ENCODE results near the gene S100G. TPM values are rescaled to one million over a fixed set of nuclear protein-coding genes. Genes with fewer than 3 reads are reported as not detected.
"Not testable (repeated sequence)": the region's sequence is repeated elsewhere in the genome, so short reads cannot be mapped to it uniquely, and the experiment has no call there.

The S100G gene
- total RNA-seq, 4 donors from 2014 or later, result not detected

- peaks cover 0 to 5% of the 10 kb centered on the region in 2 donors for H3K27me3 ChIP-seq
- H3K4me3 ChIP-seq, result no peak overlapping the region
- H3K9me3 ChIP-seq, result no peaks in the 10 kb centered on the region
- no peaks in the 10 kb centered on the region for H3K36me3 ChIP-seq
- intact Hi-C loops (cut with DNase I; ENCODE audit: low total_unique reads), result no loop called here
- TF ChIP-seq POLR2A (IDR thresholded peaks at IDR 0.05) (no peak), CTCF (IDR thresholded peaks at IDR 0.05) (no peak)
- DNase-seq, result no peak
- H3K27ac ChIP-seq, result no peak overlapping the region
- no peaks in the 10 kb centered on the region for H3K4me1 ChIP-seq
Measured at GRCh38 chrX:16619024-16619423, 30.9 kb upstream of the S100G start.

- H3K36me3 ChIP-seq; H3K9me3 ChIP-seq; H3K4me1 ChIP-seq; intact Hi-C loops (cut with DNase I; ENCODE audit: low total_unique reads); H3K27ac ChIP-seq; H3K27me3 ChIP-seq; DNase-seq; H3K4me3 ChIP-seq: not testable (repeated sequence)
Measured at GRCh38 chrX:16628511-16628910, 21.4 kb upstream of the S100G start.

GRCh38 chrX:16628946-16629595 is 20.9 kb upstream of the S100G start:
- no peaks in the 10 kb centered on the region for H3K36me3 ChIP-seq
- intact Hi-C loops (cut with DNase I; ENCODE audit: low total_unique reads), result no loop called here
- TF ChIP-seq POLR2A (IDR thresholded peaks at IDR 0.05) (no peak), CTCF (IDR thresholded peaks at IDR 0.05) (no peak)
- DNase-seq, result no peak
- H3K9me3 ChIP-seq, result no peaks in the 10 kb centered on the region
- no peak overlapping the region for H3K4me3 ChIP-seq
- no peaks in the 10 kb centered on the region for H3K4me1 ChIP-seq
- no peaks in the 10 kb centered on the region for H3K27me3 ChIP-seq
- no peak overlapping the region for H3K27ac ChIP-seq

- H3K4me1 ChIP-seq, result no peaks in the 10 kb centered on the region
- no peak overlapping the region for H3K4me3 ChIP-seq
- no peaks in the 10 kb centered on the region for H3K9me3 ChIP-seq
- no peaks in the 10 kb centered on the region for H3K36me3 ChIP-seq
- no peak for DNase-seq
- H3K27me3 ChIP-seq, result no peaks in the 10 kb centered on the region
- no peak for TF ChIP-seq POLR2A (IDR thresholded peaks at IDR 0.05)
- no peak for TF ChIP-seq CTCF (IDR thresholded peaks at IDR 0.05)
- intact Hi-C loops (cut with DNase I; ENCODE audit: low total_unique reads), result no loop called here
- H3K27ac ChIP-seq, result no peak overlapping the region
Measured at GRCh38 chrX:16629909-16630308, 20.0 kb upstream of the S100G start.

- intact Hi-C loops (cut with DNase I; ENCODE audit: low total_unique reads), result no loop called here
- no peaks in the 10 kb centered on the region for H3K36me3 ChIP-seq
- H3K4me3 ChIP-seq, result no peak overlapping the region
- no peaks in the 10 kb centered on the region for H3K4me1 ChIP-seq
- no peak for TF ChIP-seq CTCF (IDR thresholded peaks at IDR 0.05)
- no peak for TF ChIP-seq POLR2A (IDR thresholded peaks at IDR 0.05)
- H3K9me3 ChIP-seq, result no peaks in the 10 kb centered on the region
- H3K27me3 ChIP-seq, result no peaks in the 10 kb centered on the region
- H3K27ac ChIP-seq, result no peak overlapping the region
- DNase-seq, result no peak
Measured at GRCh38 chrX:16633754-16634153, 16.2 kb upstream of the S100G start.

GRCh38 chrX:16635040-16635439 is 14.9 kb upstream of the S100G start:
- H3K27ac ChIP-seq, result no peak overlapping the region
- no peaks in the 10 kb centered on the region for H3K27me3 ChIP-seq
- H3K9me3 ChIP-seq, result no peaks in the 10 kb centered on the region
- H3K4me3 ChIP-seq, result no peak overlapping the region
- no peaks in the 10 kb centered on the region for H3K36me3 ChIP-seq
- DNase-seq, result no peak
- intact Hi-C loops (cut with DNase I; ENCODE audit: low total_unique reads), result no loop called here
- no peaks in the 10 kb centered on the region for H3K4me1 ChIP-seq
- TF ChIP-seq CTCF (IDR thresholded peaks at IDR 0.05) (no peak), POLR2A (IDR thresholded peaks at IDR 0.05) (no peak)

All from uterus (tissue), 4 donors.